SW480 (cell line): Measurements from ENCODE around the gene NOD2.
A peak's percentile ranks its signal among the peaks of the same experiment; 100 is the strongest.

Experiments
- DNase-seq: peaks from one replicate; pipeline ENCODE4 v3.0.0-alpha.2; 2016; ENCODE audit warnings: low spot score

The NOD2 gene

GRCh38 chr16:50742576-50743200 is 49.3 kb downstream of the NOD2 start:
- peak; percentile 18 for DNase-seq

DNA sequence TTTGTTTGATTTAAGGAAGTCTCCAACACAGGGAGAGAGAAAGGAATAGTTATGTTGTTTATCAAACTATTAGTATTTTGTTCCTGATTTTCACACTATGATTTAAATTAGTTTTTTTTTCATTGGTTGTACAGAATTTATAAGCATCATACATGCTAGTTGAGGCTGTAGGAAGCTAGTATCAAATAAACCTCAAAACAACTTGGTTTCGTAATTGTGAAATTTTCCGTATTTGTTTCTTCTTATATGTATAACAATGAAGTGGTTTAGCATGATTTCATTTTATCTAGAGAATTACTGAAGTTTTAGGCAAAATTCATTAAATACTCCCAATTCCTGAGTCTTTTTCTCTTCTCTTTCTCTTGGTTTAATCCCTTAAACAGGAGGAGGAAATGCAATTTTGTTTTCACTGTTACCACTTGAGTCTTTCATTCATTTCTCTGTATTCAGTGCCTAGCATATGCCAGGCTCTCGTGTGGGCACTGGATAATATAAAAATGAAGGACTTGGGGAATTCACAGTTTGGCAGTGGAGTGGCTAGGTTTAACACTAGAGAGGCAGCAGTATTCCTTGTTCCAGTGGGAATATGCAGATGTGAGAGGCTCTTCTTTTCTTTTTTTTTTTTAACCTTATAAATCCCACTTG is 50.3 kb downstream of the NOD2 start:
- no peak for DNase-seq

GRCh38 chr16:50744881-50745280 is 51.5 kb downstream of the NOD2 start:
- no peak for DNase-seq

GRCh38 chr16:50745940-50746339 is 52.5 kb downstream of the NOD2 start:
- no peak for DNase-seq

DNA sequence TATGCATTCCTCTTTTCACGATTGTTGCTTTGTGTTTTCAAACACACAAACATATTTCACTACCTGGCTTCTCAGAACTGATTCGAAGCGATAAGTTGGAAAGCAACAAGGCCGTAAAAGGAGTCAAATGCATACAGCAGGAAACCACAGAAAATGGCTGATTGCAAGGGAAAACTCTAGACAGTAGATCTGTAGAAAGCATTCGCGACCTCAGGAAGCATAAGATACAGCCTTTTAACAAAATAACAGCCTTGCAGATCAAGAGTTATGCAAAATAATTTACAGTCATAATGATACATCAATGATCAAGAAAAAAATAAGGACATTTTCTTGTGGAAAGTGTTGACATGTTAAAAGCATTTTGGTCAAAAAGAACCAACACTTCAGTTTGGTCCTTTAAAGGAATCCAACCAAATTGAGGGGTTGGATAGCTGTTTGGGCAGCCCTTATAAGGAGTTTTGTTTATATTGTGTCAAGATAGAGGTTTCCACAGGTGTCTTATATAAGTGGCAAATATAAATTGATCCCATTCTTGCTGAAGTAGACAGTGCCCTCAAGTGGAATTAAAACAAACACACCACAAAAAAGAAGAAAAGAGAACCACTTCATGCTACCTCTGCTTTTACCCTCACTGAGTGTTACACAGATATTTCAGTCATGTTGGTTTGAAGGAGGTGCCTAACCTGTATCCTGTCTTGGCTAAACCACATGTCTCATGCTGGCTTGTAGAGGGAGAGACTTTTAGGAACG is 54.0 kb downstream of the NOD2 start:
- DNase-seq, result peak; percentile 62

DNA sequence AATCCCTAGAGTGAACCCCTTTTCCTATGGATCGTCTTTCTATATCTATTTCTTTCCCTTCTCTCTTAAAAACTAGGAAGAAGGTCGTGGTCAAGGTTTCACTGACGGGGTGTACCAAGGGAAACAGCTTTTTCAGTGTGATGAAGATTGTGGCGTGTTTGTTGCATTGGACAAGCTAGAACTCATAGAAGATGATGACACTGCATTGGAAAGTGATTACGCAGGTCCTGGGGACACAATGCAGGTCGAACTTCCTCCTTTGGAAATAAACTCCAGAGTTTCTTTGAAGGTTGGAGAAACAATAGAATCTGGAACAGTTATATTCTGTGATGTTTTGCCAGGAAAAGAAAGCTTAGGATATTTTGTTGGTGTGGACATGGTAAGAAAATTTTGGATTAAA is 58.1 kb downstream of the NOD2 start:
- no peak for DNase-seq

DNA sequence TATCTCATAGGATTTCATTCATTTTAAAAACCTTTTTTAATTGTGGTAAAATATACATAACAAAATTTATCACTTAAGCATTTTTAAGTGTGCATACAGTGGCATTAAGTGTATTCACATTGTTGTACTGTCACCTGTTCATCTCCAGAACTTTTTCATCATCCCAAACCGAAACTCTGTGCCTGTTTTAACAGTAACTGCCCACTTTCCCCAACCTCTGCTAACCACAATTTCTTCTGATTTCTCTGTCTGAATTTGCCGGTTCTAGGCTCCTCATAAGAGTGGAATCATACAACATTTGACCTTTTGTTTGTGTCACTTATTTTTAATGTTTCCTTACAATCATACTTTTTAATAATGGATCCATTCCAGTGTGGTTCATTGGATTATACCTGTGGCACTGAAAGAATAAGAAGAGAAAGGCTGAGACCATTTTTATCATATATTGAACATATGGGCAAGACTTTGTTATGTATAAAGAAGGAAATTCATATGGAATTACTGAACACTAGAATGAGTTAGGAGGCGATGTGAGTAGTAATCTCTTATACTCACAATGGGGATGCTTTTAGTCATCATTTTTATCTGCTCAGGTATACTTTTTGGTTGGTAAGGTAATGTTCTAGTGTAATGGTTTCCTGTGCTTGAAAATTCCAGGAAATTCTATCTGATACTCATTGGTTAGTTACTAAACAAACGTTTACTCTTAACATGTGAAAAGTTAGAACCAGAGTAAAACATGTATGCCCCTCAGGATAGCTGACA is 59.2 kb downstream of the NOD2 start:
- no peak for DNase-seq

GRCh38 chr16:50756473-50756872 is 63.1 kb downstream of the NOD2 start:
- DNase-seq, result no peak

DNA sequence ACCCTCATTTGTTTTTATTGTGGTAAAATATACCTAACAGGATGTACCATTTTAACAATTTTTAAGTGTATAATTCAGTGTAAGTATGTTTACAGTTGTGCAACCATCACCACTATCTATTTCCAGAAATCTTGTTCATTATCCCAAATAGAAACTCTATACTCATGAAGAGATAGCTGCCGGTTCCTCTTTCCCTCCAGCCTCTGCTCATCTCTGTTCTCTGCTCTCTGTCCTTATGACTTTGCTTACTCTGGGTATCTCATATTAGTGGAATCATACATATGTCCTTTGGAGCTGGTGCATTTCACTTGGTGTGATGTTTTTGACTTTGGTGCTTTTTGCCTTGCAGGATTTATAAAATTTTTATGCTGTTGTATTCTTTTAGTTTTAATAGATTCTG is 67.9 kb downstream of the NOD2 start:
- no peak for DNase-seq

DNA sequence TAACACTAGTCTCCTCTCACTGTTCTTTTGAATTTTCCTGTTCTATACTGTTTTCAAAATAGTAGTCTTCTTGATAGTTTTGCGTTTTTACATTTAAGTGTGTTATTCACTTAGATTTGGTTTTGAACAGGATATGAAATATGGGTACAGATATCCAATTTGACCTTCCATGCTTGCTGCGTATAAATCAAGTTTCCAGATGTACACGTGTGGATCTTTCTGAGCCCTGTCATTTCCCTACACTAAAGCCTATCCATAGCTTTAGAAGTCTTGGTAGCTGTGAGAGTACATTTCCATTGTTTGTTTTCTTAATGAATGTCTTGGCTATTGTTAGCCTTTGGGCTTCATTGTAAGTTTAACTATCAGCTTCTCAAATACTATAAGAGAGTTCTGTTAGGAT is 68.8 kb downstream of the NOD2 start:
- DNase-seq, result no peak

GRCh38 chr16:50763211-50763610 is 69.8 kb downstream of the NOD2 start:
- DNase-seq, result no peak

- DNase-seq, result no peak
These were observed 71.9 kb downstream of the NOD2 start for GRCh38 chr16:50765260-50765659.

- DNase-seq, result no peak
These were observed 72.5 kb downstream of the NOD2 start for GRCh38 chr16:50765861-50766260.

DNA sequence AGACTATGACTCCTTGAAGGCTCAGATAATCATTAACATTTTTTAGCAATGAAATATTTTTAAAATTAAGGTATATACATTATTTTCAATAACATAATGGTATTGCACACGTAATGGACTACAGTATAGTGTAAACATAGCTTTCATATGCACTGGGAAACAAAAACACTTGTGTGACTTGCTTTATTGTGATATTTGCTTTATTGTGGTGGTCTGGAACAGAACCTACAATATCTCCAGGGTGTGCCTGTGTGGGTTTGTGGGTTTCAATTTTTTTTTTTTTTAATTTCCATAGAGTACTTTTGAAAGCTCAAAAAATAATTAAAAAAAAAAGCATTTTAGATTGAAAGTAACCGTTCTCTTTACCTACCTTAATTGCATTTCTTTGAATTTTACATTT is 73.8 kb downstream of the NOD2 start:
- DNase-seq, result no peak

- DNase-seq, result no peak
These were observed 78.0 kb downstream of the NOD2 start for GRCh38 chr16:50771366-50771765.

DNA sequence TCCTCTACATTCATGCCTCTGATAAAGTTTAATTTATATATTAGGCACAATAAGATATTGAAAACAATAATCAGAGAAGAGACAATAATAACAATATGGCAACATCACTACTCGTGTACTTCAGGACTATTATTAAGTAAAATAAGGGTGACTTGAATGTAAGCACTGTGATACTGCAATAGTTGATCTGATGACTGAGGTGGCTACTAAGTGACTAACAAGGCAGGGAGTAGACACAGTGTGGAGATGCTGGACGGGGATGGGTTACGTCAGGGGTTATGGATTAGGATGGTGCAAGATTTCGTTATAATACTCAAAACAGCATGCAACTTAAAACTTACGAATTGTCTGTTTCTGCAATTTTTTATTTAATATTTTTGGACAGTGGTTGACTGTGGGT is 81.0 kb downstream of the NOD2 start:
- DNase-seq, result no peak

GRCh38 chr16:50774960-50775359 is 81.6 kb downstream of the NOD2 start:
- no peak for DNase-seq

- DNase-seq, result no peak
These were observed 82.6 kb downstream of the NOD2 start for GRCh38 chr16:50776037-50776436.

DNA sequence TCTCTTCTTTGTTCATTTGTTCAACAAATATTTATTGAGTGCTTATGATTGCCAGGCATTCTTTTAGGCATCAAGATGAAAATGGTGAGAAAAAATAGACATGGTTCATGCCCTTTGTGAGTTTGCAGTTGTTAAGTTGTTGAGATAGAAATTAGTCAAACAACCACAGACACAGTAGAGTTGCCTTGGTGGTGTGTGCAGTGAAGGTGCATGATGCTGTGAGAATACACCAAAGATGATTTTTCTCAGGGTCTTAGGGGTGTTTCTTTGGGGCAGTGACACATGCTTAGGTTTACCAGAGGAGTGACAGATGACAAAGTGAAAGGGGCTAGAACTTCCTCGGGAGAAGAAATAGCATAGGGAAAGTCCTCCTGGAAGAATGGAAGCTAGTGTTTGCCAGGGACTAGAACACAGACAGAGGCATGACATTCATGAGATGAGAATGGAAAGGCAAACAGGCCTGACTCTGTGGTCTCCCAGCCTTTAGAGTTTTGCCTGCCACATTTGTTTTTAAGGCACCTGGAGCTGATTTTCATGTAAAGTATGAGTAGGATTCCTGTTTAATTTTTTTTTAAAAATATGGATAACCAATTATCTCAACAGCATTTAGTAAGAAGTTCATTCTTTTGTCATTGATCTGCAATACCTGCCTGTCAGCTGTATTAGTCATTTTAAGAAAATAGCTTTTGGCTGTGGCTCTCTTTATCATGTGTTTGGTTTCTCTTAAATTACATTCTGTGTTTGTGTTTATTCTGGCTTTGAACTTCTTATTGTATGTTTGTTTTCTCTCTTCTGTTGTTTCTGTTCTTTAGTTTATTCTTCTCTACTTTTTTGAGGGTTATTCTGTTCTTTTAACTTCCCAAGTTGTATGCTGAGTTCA is 85.1 kb downstream of the NOD2 start:
- no peak for DNase-seq

- no peak for DNase-seq
These were observed 87.6 kb downstream of the NOD2 start for GRCh38 chr16:50781043-50781442.

DNA sequence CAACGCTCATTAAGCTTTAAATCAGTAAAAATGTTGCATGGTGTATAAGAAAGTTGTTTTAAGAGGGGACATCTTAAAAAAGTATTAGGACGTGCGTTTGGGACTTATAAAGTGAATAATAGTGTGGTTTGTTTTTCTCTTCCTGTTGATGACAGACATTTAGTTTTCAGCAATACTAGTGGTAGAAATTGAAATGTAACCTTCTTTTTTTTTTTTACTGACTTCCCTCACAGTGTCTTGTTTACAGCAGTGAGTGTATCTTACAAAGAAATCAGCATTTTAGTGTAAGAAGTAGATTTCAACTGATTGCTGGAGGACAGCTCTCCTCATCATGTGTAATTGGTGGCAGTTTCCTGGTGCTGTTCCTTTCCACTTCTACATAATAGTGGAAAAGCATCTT is 88.1 kb downstream of the NOD2 start:
- DNase-seq, result no peak
